Body of pancreas (tissue), 4 donors: ENCODE data around the gene CYBC1. TPM values are rescaled to one million over a fixed set of nuclear protein-coding genes. Genes with fewer than 3 reads are reported as not detected.

Experiments used
- ATAC-seq: fragments of 150-250 bp; one replicate; pipeline ENCODE4 v1.9.1; 2016
- DNase-seq, 4 donors: peaks; one replicate each; pipeline ENCODE4 v3.0.0-alpha.2; 2019
- H3K27ac ChIP-seq, 4 donors: fragments of 200-600 bp; sonication (generic); 1 replicate in 3 of 4; 2 replicates in 1 of 4; pipeline versions ENCODE4 v1.5.1 to v1.6.1; 2016 to 2019; ENCODE audit warnings: mild to moderate bottlenecking in 1 of 4, mixed read lengths in 1 of 4, moderate library complexity in 1 of 4
- H3K27me3 ChIP-seq, 2 donors: fragments of 200-600 bp; sonication (generic); one replicate each; pipeline ENCODE4 v1.6.0; 2016; ENCODE audit warnings: mild to moderate bottlenecking in 1 of 2
- H3K36me3 ChIP-seq, 2 donors: fragments of 200-600 bp; sonication (generic); replicated peaks in 1 of 2; 2 replicates each; pipeline ENCODE4 v1.5.1; 2016; ENCODE audit warnings: low read depth in 2 of 2; ENCODE audit not compliant: insufficient read depth in 1 of 2
- H3K4me1 ChIP-seq: fragments of 200-600 bp; sonication (generic); one replicate; pipeline ENCODE4 v1.6.0; 2016
- H3K4me3 ChIP-seq, 2 donors: fragments of 200-600 bp; sonication (generic); 1 replicate in 1 of 2; 2 replicates in 1 of 2; pipeline ENCODE4 v1.5.1; 2016 to 2019
- H3K9me3 ChIP-seq, 3 donors: fragments of 200-600 bp; sonication (generic); 1 replicate in 2 of 3; 2 replicates in 1 of 3; pipeline ENCODE4 v1.5.1; 2016
- CTCF ChIP-seq, 7 experiments: fragments of 450-650 bp in 4 of 7; fragments of 200-600 bp in 3 of 7; sonication (generic) in 3 of 7; IDR thresholded peaks; one replicate each; pipeline ENCODE4 v1.5.1; 2016 to 2019; ENCODE audit warnings: antibody characterized with exemption in 7 of 7
- POLR2A ChIP-seq, 3 donors: fragments of 450-650 bp; IDR thresholded peaks; one replicate each; pipeline ENCODE4 v1.6.1; 2016; ENCODE audit warnings: antibody characterized with exemption in 3 of 3, mild to moderate bottlenecking in 2 of 3
- WGBS, 2 donors: methylation state at CpG; one replicate each; pipeline ENCODE4 v1.1.5; 2017; 5-methylcytosine and 5-hydroxymethylcytosine counted together
- intact Hi-C: fragments of 100-400 bp; cut with DNase I; formaldehyde crosslinking; loops from one replicate; pipeline ENCODE4 v1.15.1; 2023
- total RNA-seq, 2 donors: library from RNA; depleted of rRNA; stranded (reverse); fragments of >200 nt; gene quantifications; one replicate each; pipeline ENCODE4 v1.1.0, GENCODE V29; 2016

The CYBC1 gene
- total RNA-seq, 2 donors from 2014 or later, result 53.1 to 68.2 TPM

- TF ChIP-seq CTCF (IDR thresholded peaks at IDR 0.05), result no peak
- TF ChIP-seq POLR2A (IDR thresholded peaks at IDR 0.05), result no peak
- Histone ChIP-seq H3K27ac (no peak overlapping the region), H3K4me3 (no peak overlapping the region), H3K4me1 (peaks cover 6% of the 10 kb centered on the region), H3K27me3 (no peaks in the 10 kb centered on the region), H3K9me3 (no peaks in the 10 kb centered on the region), H3K36me3 (peaks cover 0 to 5% of the 10 kb centered on the region in 2 donors)
- intact Hi-C loops, result no loop called here
- ATAC-seq (no peak), DNase-seq (no peak)
- 48 to 86% methylated on average over 4 to 8 of the region's 10 CpGs for WGBS, 2 donors
Observed at GRCh38 chr17:82491196-82491530, 40.6 kb upstream of the CYBC1 start.

GRCh38 chr17:82490512-82491195, 40.1 kb upstream of the CYBC1 start:
- WGBS, 2 donors, result 90 to 92% methylated on average over 17 to 25 of the region's 25 CpGs
- DNase-seq, result no peak
- H3K4me1 ChIP-seq, result peaks cover 6% of the 10 kb centered on the region
- intact Hi-C loops, result no loop called here
- H3K27ac ChIP-seq, result no peak overlapping the region
- H3K9me3 ChIP-seq, result no peaks in the 10 kb centered on the region
- ATAC-seq, result no peak
- TF ChIP-seq CTCF (IDR thresholded peaks at IDR 0.05) (no peak), POLR2A (IDR thresholded peaks at IDR 0.05) (no peak)
- no peaks in the 10 kb centered on the region for H3K27me3 ChIP-seq
- H3K4me3 ChIP-seq, result no peak overlapping the region
- peaks cover 0 to 8% of the 10 kb centered on the region in 2 donors for H3K36me3 ChIP-seq

- H3K27ac ChIP-seq, result no peak overlapping the region
- H3K36me3 ChIP-seq, result peaks cover 0 to 13% of the 10 kb centered on the region in 2 donors
- no peak overlapping the region for H3K4me3 ChIP-seq
- H3K27me3 ChIP-seq, result no peaks in the 10 kb centered on the region
- intact Hi-C loops, result no loop called here
- DNase-seq (no peak), ATAC-seq (no peak)
- no peaks in the 10 kb centered on the region for H3K9me3 ChIP-seq
- TF ChIP-seq POLR2A (IDR thresholded peaks at IDR 0.05), result no peak
- TF ChIP-seq CTCF (IDR thresholded peaks at IDR 0.05), result no peak
- peaks cover 6% of the 10 kb centered on the region for H3K4me1 ChIP-seq
- WGBS, 2 donors, result 86 to 93% methylated on average over 19 to 21 of the region's 21 CpGs
Observed at GRCh38 chr17:82489851-82490511, 39.4 kb upstream of the CYBC1 start.

GRCh38 chr17:82489117-82489516, 38.6 kb upstream of the CYBC1 start:
- DNase-seq (no peak), ATAC-seq (no peak)
- no peak overlapping the region for H3K4me3 ChIP-seq
- no peak overlapping the region for H3K27ac ChIP-seq
- peaks cover 2% of the 10 kb centered on the region for H3K4me1 ChIP-seq
- no peaks in the 10 kb centered on the region for H3K9me3 ChIP-seq
- 73 to 76% methylated on average over 7 to 8 of the region's 8 CpGs for WGBS, 2 donors
- intact Hi-C loops, result no loop called here
- TF ChIP-seq POLR2A (IDR thresholded peaks at IDR 0.05) (no peak), CTCF (IDR thresholded peaks at IDR 0.05) (no peak)
- H3K27me3 ChIP-seq, result no peaks in the 10 kb centered on the region
- H3K36me3 ChIP-seq, result peaks cover 5 to 21% of the 10 kb centered on the region in 2 donors

- DNase-seq, result no peak
- Histone ChIP-seq H3K36me3 (peaks cover 5 to 28% of the 10 kb centered on the region in 2 donors), H3K4me1 (no peaks in the 10 kb centered on the region), H3K27me3 (no peaks in the 10 kb centered on the region), H3K27ac (no peak overlapping the region), H3K4me3 (no peak overlapping the region), H3K9me3 (no peaks in the 10 kb centered on the region)
- TF ChIP-seq CTCF (IDR thresholded peaks at IDR 0.05) (no peak), POLR2A (IDR thresholded peaks at IDR 0.05) (no peak)
- 89 to 99% methylated on average over 5 to 14 of the region's 14 CpGs for WGBS, 2 donors
- intact Hi-C loops, result no loop called here
- ATAC-seq, result no peak
Observed at GRCh38 chr17:82487910-82488309, 37.4 kb upstream of the CYBC1 start.
